ENCODE measurements around the gene CLMN. TPM values are rescaled to one million over a fixed set of nuclear protein-coding genes. Genes with fewer than 3 reads are reported as not detected.

The CLMN gene
- total and polyA plus RNA-seq, 2 experiments from 2014 or later = 3.2 to 5.7 TPM

DNA sequence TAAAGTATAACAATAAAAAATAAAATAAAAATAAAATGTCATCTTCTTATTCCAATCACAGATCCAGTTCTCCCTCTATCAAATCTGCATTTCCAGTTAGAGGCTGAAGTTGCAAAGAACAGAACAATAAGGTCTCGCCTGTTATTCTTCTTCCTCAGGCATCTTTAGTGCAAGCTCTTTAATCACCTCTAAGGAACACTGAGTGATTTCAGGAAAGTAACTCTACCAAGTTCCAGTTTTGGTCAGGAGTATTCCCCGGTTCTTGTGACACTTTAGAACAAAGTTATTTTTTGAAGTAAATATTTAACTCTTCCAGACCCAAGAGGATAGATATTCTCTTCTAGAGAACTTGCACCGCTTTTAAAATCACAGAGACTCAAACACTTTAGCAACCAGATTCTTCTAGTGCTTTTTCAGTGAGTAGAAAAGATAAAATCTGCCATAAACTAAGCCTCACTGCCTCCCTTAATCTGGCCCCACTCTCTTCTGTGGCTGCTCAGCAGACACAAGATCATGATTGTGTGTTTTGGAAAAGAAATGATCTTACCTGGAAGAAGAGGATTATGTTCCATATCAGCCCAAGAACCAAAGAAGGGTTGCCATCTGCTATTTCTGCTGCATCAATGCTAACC lies 104.5 kb downstream of the CLMN start:
- peaks cover 15% of the 10 kb centered on the region for H3K27me3 Mint-ChIP-seq (ENCODE audit: insufficient read depth, low read depth, poor library complexity)
- H3K4me1 ChIP-seq (ENCODE audit: insufficient read depth) = peaks cover 17% of the 10 kb centered on the region
- no peak overlapping the region for H3K4me3 ChIP-seq
- no peaks in the 10 kb centered on the region; the same call in 2 of the 3 replicates for H3K36me3 Mint-ChIP-seq (ENCODE audit: low read depth)
- TF ChIP-seq POLR2AphosphoS5 (IDR thresholded peaks at IDR 0.05; ENCODE audit: low read depth) (no peak), NANOG (IDR thresholded peaks at IDR 0.05; ENCODE audit: borderline replicate concordance) (no peak), STAT1 (IDR thresholded peaks at IDR 0.05; ENCODE audit: unreplicated experiment) (no peak), CREB1 (CRISPR knock-in tag; IDR thresholded peaks at IDR 0.05; ENCODE audit: low read depth) (no peak)
- TF ChIP-seq, protein P1, sequence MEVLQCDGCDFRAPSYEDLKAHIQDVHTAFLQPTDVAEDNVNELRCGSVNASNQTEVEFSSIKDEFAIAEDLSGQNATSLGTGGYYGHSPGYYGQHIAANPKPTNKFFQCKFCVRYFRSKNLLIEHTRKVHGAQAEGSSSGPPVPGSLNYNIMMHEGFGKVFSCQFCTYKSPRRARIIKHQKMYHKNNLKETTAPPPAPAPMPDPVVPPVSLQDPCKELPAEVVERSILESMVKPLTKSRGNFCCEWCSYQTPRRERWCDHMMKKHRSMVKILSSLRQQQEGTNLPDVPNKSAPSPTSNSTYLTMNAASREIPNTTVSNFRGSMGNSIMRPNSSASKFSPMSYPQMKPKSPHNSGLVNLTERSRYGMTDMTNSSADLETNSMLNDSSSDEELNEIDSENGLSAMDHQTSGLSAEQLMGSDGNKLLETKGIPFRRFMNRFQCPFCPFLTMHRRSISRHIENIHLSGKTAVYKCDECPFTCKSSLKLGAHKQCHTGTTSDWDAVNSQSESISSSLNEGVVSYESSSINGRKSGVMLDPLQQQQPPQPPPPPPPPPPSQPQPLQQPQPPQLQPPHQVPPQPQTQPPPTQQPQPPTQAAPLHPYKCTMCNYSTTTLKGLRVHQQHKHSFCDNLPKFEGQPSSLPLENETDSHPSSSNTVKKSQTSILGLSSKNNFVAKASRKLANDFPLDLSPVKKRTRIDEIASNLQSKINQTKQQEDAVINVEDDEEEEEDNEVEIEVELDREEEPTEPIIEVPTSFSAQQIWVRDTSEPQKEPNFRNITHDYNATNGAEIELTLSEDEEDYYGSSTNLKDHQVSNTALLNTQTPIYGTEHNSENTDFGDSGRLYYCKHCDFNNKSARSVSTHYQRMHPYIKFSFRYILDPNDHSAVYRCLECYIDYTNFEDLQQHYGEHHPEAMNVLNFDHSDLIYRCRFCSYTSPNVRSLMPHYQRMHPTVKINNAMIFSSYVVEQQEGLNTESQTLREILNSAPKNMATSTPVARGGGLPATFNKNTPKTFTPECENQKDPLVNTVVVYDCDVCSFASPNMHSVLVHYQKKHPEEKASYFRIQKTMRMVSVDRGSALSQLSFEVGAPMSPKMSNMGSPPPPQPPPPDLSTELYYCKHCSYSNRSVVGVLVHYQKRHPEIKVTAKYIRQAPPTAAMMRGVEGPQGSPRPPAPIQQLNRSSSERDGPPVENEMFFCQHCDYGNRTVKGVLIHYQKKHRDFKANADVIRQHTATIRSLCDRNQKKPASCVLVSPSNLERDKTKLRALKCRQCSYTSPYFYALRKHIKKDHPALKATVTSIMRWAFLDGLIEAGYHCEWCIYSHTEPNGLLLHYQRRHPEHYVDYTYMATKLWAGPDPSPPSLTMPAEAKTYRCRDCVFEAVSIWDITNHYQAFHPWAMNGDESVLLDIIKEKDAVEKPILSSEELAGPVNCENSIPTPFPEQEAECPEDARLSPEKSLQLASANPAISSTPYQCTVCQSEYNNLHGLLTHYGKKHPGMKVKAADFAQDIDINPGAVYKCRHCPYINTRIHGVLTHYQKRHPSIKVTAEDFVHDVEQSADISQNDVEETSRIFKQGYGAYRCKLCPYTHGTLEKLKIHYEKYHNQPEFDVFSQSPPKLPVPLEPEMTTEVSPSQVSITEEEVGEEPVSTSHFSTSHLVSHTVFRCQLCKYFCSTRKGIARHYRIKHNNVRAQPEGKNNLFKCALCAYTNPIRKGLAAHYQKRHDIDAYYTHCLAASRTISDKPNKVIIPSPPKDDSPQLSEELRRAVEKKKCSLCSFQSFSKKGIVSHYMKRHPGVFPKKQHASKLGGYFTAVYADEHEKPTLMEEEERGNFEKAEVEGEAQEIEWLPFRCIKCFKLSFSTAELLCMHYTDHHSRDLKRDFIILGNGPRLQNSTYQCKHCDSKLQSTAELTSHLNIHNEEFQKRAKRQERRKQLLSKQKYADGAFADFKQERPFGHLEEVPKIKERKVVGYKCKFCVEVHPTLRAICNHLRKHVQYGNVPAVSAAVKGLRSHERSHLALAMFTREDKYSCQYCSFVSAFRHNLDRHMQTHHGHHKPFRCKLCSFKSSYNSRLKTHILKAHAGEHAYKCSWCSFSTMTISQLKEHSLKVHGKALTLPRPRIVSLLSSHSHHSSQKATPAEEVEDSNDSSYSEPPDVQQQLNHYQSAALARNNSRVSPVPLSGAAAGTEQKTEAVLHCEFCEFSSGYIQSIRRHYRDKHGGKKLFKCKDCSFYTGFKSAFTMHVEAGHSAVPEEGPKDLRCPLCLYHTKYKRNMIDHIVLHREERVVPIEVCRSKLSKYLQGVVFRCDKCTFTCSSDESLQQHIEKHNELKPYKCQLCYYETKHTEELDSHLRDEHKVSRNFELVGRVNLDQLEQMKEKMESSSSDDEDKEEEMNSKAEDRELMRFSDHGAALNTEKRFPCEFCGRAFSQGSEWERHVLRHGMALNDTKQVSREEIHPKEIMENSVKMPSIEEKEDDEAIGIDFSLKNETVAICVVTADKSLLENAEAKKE (CRISPR knock-in tag; IDR thresholded peaks at IDR 0.05) = no peak
- TF ChIP-seq, protein P2, sequence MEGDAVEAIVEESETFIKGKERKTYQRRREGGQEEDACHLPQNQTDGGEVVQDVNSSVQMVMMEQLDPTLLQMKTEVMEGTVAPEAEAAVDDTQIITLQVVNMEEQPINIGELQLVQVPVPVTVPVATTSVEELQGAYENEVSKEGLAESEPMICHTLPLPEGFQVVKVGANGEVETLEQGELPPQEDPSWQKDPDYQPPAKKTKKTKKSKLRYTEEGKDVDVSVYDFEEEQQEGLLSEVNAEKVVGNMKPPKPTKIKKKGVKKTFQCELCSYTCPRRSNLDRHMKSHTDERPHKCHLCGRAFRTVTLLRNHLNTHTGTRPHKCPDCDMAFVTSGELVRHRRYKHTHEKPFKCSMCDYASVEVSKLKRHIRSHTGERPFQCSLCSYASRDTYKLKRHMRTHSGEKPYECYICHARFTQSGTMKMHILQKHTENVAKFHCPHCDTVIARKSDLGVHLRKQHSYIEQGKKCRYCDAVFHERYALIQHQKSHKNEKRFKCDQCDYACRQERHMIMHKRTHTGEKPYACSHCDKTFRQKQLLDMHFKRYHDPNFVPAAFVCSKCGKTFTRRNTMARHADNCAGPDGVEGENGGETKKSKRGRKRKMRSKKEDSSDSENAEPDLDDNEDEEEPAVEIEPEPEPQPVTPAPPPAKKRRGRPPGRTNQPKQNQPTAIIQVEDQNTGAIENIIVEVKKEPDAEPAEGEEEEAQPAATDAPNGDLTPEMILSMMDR (conservative IDR thresholded peaks at IDR 0.05; ENCODE audit: low read depth in 2 of 2) = no peak
- no peaks in the 10 kb centered on the region for H3K9me2 ChIP-seq (ENCODE audit: insufficient read depth)
- no peak overlapping the region for H3K4me2 ChIP-seq
- ATAC-seq (no peak), DNase-seq (ENCODE audit: low spot score) (no peak)
- H4K20me1 ChIP-seq (replicated peaks; ENCODE audit: insufficient read depth) = no peaks in the 10 kb centered on the region
- H3K79me2 ChIP-seq (replicated peaks; ENCODE audit: insufficient read depth) = no peaks in the 10 kb centered on the region
- no peaks in the 10 kb centered on the region for H3K27me3 ChIP-seq (ENCODE audit: insufficient read depth)
- H3F3A ChIP-seq (replicated peaks; ENCODE audit: low read depth) = no peaks in the 10 kb centered on the region
- H3K27ac ChIP-seq (ENCODE audit: low read depth) = no peak overlapping the region
- no peaks in the 10 kb centered on the region for H3K36me3 ChIP-seq (ENCODE audit: insufficient read depth)
- H3K4me1 Mint-ChIP-seq = peaks cover 28% of the 10 kb centered on the region
- no peak overlapping the region for H3K4me3 Mint-ChIP-seq
- no peak overlapping the region for H2AFZ ChIP-seq
- no peak overlapping the region for H3K27ac Mint-ChIP-seq
- H3K9me3 Mint-ChIP-seq = no peaks in the 10 kb centered on the region
